NCI-H524 treated with DMSO at 0.1 percent for 48 hours (cell line): ENCODE results near the gene NSMCE4A.
"Not testable (repeated sequence)": the region's sequence is repeated elsewhere in the genome, so short reads cannot be mapped to it uniquely, and the experiment has no call there.

ENCODE experiments used
- DNase-seq: peaks from one replicate; lab custom pipeline; 2025; lab: John Stamatoyannopoulos, UW

NSMCE4A gene

DNA sequence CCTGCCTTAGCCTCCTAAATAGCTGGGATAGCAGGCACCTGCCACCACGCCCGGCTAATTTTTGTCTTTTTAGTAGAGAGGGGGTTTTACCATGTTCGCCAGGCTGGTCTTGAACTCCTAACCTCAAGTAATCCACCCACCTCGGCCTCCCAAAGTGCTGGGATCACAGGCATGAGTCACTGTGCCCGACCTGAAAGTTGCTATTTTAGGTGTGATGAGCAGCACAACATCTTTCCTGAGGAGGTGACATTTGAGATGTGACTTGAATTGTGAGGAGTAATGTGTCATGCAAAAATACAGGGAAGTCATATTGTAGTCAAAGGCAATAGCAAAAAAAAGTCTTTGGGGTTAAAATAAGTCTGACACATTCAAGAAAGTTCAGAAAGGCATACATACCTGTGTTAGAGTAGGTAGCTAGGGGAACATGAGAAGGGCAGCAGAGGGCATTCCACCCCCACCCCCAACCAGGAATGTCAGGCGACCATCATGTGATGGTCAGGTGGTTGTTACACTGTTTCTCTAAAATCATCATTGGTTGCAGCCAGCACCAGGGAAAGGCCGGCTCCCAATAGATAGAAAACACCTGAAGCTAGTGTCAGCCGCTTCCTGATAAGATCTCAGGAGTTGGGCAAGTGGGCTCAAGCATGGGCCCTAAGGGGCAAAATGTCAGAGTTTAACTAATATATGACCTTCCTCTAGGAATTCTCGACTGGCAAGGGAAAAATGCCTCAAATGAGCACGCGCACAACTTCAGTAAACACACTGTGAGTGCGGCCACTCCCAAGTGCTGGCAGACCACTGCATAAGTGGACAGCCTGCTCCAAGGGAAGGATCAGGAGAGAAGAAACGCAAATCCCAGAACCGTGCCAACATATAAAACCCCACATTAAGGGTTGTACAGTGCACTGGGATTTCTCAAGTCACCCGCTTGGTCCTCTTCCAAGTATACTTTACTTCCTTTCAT, 13.6 kb upstream of the NSMCE4A start, which contains the start of gene TACC2:
Gene TACC2, plus strand, starts transcription at position 803 of the 964 bp plus-strand sequence. CDS start 32,819 bp downstream, outside the sequence.
- no peak for DNase-seq

DNA sequence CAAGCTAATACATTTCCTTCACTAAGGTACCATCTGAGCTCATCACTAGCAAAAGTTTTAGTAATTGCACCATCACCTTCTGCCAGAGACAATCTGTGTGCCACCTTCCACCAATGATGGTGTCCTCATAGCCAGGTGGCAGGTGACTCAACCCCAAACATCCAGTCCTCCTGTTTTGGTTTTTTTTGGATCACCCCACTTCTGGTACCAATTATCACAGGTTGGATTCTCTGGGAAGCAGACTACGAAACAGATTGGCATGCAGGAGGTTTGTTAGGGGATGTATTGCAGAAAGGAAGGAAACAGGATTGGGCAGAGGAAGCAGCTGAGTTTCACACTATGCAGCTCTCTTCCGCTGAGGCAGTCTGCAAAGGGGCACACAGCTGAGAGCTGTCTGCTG, 9.4 kb upstream of the NSMCE4A start:
- no peak for DNase-seq

DNA sequence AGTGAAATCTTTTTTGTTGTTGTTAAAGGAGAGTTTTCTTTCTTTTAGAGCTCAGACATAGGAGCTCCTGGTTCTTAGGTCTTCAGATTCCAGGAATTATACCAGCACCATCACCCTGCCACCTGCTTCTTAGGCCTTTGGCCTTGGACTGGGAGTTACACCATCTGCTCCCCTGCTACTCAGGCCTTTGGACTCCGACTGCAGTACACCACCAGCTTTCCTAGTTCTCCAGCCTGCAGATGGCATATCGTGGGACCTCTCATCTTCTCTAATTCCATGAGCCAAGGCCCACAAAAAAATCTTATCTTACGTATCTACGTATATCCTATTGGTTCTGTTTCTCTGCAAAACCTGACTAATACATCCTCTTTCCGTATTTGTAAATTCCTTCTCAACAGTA, 8.8 kb upstream of the NSMCE4A start:
- DNase-seq = no peak

DNA sequence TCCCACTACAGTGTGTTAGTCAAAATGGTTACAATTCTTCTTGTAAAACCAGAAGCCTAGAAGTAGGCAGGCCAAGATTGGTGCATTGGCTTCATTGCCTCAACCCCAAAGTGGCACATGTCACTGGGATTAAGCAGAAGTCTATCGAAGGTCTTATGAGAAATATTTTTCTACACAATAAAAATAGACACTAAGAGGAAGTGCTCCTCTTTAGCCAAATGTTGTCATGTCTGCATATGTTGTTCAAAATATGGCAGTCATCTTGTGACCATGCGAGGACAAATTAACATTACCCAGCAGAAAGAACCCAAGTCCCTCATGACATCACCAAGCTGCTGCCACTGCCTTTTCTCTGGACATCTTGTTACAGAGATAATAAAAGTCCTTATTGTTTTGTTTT, 6.3 kb upstream of the NSMCE4A start:
- DNase-seq = no peak

DNA sequence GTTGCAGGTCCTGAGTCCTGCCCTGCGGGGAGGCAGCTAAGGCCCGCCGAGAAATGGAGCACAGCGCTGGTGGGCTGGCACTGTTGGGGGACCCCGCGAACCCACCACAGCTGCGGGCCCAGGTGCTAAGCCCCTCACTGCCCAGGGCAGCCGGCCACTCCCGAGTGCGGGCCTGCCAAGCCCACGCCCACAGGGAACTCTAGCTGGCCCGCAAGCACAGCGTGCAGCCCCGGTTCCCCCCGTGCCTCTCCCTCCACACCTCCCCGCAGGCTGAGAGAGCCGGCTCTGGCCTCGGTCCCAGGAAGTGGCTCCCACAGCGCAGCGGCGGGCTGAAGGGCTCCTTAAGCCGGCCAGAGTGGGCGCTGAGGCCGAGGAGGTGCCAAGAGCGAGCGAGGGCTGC, 3.5 kb upstream of the NSMCE4A start:
- no peak for DNase-seq

DNA sequence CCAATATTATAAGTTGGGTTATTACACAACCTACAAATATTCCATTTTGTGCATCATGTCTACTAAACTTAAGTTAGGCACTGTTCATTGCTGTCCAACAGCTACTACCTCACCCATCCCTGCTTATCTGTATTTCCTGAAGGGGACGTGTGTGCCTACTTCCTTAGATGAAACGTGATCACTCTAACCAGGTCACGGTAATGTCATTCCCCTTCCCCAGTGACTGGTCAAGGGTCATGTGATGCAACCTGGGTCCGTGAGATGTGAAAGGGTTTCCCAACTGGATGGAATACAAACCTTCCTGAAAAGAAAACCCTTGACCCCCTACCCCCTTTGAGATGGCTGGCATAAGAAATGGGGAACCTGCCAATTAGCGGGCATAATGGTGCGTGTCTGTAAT, 1.6 kb upstream of the NSMCE4A start:
- DNase-seq = no peak

DNA sequence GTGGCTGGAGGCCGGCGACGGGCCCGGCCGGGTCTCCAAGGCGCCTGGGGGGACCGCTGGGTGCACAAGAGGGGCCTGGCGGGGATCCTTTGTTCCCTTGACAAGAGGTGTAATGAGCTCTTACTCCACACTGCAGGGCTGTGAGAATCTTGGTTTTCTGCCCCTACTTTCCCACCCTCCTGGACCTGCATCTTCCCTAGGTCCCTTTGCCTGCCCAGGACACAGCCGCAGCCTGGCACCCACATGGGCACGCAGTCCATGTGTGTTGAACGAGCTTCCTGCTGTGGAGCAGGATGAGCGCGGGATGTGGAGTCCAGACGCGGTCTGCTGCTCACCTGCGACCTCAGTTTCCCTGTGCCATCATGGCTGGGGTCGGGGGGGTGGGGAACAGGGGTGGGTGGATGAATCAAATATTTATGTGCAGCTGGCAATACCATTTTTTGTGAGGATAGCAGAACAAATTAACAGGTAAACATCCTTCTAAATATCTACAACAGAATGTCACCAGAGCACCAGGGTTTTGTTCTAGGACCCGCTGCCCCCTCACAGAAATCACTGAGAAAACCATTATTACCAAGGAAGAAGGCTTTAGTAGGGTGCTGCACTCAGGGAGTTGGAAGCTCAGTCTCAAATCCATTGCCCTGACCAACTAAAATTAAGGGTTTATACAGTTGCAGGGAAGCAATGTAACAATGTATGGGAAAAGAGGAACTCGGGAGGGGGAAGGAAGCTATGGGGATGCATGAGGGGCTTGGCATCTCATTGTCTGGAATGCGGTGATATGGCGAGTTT, 474 bp upstream of the NSMCE4A start:
- DNase-seq = no peak

DNA sequence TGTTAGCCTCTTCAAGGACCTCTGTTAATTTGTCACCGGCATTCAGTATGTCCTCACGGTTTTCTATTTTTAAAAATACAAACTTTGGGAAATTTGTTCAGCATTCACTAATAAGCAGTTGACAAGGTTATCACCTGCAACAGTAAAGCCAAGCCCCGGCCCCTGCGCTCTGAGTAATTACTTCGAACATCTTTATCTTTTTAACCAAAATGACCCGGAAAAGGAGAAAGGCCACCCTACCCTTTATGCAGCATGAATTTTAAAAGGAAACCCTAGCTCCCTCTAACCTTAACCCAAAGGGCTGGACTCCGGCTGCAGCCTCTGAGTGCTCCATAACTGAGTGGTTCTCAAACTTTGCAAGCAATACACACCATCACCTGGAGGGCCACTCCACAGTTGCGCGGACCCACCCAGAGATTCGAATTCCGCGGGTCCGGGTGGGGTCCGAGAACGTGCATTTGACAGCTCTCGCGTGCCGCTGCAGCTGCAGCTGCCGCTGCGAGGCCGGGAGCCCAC, 940 bp downstream of the NSMCE4A start:
- DNase-seq = no peak

DNA sequence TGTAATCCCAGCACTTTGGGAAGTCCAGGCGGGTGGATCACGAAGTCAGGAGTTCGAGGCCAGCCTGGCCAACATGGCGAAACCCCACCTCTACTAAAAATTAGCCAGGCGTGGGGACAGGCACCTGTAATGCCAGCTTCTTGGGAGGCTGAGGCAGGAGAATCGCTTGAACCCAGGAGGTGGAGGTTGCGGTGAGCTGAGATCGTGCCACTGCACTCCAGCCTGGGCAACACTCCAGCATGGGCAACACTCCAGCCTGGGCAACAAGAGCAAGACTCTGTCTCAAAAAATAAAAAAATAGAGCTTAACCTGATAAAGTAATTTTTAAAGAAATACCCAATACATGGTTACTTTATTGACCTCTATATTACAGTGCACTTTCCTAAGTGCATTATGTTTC, 5.9 kb downstream of the NSMCE4A start:
- DNase-seq = not testable (repeated sequence)

DNA sequence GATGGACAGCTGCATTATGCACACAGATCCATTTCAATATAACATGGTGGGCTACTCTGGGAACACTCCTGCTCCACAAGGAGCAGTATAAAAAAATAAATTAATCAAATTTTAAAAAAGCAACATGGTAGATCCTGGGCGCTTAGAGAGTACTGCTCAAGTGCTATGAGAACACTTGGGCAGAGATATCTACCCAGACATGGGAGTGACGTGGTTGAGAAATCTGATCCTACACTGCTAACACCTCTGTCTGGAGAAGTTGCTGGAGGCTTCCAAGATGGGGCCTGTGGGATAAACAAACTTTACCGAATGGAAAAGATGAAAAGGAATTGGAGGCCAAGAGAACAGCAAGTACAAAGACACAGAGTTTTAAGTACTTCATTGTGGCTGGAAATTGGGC, 9.0 kb downstream of the NSMCE4A start:
- no peak for DNase-seq

DNA sequence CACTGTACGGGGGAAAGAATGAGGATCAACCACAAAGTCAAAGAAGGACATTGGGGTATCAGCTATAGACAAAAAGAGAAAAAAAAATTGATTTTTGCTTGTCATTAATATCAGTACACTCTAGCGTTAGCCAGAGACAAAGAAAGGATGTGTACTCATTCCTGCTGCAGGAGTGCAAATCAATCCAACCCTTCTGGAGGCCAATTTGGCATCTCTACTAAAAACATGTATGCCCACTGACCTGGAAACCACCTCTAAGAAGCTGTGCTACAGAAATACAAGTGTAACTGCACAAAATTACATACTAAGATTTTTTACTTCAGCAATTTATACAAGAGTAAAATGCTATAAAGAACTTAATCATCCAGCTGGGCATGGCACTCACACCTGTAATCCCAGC, 13.6 kb downstream of the NSMCE4A start:
- no peak for DNase-seq

DNA sequence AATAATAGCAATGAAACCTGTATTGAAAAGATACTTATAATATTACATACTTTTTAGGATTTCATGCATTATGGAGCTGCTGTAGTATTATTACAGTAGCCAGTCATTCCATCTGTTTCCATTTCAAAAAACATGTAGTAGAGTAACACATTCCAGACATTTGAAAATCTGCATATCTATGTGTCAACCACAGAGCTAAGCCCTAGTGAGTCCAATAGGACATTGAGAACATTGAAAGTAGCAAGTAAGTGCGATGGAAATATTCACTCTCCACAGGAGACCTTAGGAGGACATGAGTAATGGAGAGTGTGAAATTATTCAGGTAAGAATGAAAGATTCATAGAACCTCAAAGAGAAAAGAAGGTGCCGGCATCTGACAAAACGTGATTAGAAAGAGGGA, 15.3 kb downstream of the NSMCE4A start:
- no peak for DNase-seq

DNA sequence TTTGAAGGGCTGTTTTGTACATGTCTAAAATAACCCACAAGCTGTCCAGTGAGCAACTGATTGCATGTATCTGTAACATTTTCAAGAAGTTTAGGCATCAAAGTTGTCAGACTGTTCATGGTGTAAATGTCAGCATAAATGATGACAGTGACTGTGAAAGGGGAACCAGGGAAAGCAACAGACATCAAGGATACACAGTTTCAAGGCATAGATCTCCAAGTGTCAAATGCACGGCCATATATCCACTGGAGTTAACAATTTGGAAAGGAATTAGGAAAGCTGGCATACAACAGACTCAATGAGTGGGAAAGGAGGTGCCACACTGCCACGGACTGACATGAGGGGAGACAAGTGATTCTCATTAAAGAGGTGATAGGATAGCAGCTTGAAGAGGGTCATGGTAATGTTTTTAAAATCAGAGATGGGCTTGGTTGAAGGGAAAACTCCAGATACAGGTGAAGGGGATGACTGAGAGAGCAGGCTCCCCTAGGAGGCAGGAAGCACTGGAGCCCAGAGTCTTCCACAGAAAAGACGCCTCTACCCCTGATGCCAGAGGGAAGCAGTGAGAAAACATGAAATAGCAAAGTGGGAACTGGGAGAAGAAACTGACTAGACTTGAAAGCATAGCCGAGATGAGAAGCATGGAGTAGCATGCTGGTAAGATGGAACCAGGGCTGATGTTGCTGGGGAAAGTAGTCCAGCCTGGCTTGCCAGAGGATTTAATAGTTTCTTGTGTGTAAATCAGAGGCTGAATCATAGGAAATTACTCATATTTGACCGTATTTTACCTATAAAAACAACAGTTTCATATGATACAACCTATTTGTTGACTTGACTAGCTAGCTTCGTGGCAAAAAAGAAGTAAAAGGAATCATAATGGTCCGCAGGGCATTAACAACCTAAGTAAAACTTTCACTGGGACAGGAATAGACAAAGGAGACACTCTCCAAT, 18.6 kb downstream of the NSMCE4A start:
- DNase-seq = no peak

DNA sequence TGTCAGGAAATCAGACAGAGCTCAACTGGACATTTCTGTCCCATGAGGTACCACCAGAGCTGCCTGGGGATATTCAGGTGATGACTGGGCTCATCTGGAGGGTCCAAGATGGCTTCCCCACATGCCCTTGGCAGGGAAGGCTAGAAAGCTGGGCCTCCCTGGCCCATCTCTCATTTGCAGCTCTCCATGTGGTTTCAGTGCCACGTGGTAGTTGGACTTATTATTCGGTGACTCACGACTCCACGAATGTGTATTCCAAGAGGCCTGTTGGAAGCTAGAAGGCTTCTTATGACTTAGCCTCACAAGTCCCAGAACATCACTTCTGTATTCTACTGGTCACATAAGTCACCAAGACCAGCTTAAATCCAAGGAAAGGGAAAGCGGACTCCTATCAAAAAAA, 22.8 kb downstream of the NSMCE4A start:
- no peak for DNase-seq

DNA sequence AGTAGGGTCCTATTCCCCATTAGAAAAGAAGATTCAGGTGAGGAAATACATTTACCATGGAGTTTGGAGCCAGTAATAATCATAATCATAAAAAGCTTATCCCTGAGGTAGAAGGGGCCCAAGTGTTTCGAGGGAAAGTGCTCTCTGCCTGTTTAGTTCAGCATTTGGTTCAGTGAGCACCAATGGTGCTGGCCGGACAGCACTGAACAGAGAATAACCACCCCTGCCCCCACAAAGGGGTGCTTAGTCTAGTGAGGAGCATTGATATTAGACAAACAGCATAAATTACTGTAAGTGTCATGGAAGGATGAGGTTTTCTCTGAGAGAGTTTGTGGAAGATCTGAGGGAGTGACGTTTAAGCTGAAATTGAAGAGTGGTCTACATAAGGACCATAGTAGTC, 25.6 kb downstream of the NSMCE4A start:
- no peak for DNase-seq

DNA sequence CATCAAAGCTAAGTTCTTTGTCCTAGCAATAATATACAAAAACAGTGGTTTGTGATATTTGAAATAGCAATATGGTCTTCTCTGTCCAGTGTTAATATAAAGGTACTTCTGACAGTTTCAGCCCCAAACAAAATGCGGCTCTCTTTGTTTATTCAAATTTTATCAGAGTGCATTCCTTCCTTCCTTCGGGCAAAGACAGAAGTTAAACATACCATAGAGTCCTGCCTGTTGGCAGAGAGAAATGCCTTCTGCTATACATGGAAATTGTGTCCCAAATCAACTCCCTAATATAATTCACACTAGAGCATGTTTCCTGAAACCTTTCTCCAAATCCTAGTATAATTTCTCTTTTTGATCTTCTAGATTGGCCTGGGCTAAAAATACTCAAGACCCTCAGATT, 26.0 kb downstream of the NSMCE4A start:
- DNase-seq = no peak

DNA sequence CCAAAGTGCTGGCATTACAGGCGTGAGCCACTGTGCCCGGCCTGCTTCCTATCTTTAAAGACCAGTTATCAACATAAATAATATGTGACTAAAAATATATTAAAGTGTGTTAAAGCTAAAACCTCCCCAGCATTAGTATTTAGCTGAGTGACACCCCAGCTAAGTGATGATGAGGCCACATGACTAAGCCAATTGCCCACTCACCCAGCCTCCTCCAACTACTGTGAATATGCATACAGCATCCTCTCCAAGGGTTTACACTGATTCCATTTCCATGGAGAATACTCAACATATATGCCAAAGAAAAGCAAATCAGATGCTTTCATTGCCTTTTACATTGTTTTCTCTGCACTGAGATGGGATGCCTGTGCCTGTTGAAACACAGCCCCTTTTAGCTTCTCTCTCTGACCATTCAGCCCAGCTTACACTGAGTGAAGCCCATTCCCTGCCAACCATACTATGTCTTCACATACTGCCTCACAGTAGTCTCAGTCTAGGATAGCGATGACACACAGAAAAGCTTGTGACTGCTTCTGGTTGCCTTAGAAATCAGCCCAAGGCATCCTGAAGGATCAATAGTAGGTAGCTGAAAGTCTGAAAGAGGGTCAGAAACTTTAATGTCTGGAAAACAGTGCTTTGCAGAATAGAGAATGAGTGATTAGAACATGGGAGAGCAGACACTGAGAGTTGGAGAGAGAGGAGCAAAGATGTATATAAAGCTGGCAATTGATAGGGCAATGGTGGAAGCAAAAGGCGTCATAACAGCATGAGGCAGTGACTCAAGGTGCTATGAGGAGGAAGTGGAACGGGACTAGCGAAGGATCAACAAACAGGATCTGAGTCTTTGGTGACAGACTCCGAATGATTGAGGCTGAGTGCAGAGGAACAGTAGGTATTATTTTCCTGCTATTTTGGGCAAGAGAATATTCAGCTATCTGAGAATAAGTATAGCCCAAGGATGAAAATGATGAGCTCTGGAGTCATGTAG, 27.4 kb downstream of the NSMCE4A start:
- DNase-seq = no peak

DNA sequence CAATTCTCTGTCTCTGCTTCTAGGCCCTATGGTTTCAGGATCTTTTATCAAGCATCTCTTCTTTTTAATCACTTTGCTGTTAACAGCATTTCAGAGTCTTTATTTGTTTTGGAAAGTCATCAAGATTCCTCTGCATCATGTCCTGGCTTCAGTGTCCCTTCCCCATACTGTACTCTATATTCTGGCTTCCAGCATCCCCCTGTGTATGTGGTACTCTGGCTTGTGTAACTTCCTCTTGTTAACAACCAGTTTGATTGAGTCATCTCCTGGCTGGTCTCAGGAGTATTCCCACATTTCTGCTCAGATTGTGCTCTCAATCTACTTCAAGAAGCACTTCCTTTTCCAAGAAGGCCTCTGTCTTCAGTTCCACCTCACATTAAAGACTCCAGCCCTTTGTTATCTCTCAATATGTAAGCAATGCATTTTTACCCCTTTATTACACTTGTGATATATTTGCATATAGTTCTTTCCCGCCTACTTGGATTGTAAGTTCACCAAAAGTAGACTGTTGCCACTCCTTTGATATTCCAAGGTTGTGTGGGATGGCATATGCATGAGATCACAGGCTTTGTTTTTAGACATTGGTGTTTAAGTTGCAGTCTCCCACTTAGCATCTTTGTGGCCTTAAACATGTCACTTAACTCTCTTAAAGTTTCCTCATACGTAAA, 32.1 kb downstream of the NSMCE4A start:
- no peak for DNase-seq

DNA sequence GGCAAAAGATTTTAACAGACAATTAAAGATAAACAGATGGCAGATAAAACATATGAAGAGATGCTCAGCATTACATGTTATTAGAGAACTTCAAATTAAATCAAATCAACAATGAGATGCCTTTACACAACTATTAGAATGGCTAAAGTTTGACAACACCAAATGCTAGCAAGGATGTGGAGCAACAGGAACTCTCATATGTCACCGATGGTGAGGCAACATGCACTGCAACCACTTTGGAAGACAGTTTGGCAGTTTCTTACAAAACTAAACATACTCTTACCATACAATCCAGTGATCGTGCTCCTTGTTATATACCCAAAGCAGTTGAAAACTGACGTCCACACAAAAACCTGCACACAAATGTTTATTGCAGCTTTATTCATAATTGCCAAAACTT, 33.5 kb downstream of the NSMCE4A start:
- no peak for DNase-seq

DNA sequence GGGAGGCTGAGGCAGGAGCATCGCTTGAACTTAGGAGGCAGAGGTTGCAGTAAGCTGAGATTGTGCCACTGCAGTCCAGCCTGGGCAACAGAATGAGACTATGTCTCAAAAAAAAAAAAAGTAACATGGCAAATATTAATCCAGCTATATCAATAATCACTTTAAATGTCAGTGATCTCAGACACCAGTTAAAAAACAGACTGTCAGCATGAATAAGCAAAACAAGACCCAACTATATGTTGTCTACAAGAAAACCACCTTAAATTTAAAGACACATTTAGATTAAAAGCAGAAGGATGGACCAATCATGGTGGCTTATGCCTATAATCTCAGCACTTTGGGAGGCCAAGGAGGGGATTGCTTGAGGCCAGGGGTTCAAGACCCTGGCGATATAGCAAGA, 38.7 kb downstream of the NSMCE4A start:
- no peak for DNase-seq
